Chondrocyte (in vitro differentiated cells): Measurements from ENCODE around the gene TMED4. TPM values are rescaled to one million over a fixed set of nuclear protein-coding genes. Genes with fewer than 3 reads are reported as not detected.

ENCODE experiments used
- DNase-seq: peaks from one replicate; pipeline ENCODE4 v3.0.0; 2021; ENCODE audit warnings: mixed read lengths, low spot score
- H3K27ac Mint-ChIP-seq: one replicate; pipeline ENCODE4 v1.8.0; 2021; ENCODE audit warnings: mild to moderate bottlenecking, moderate library complexity, mixed read lengths; ENCODE audit not compliant: unreplicated experiment
- H3K27me3 Mint-ChIP-seq: 2 replicates; pipeline ENCODE4 v1.8.0; 2021; ENCODE audit warnings: low read depth, mixed read lengths
- H3K36me3 Mint-ChIP-seq: 2 replicates; pipeline ENCODE4 v1.8.0; 2021; ENCODE audit warnings: low read depth, mixed read lengths
- H3K4me1 Mint-ChIP-seq: 2 replicates; pipeline ENCODE4 v1.8.0; 2021; ENCODE audit warnings: low read depth, mild to moderate bottlenecking, mixed read lengths
- H3K4me3 Mint-ChIP-seq: one replicate; pipeline ENCODE4 v1.8.0; 2021; ENCODE audit warnings: mild to moderate bottlenecking, moderate library complexity, mixed read lengths; ENCODE audit not compliant: unreplicated experiment
- H3K9me3 Mint-ChIP-seq: 2 replicates; pipeline ENCODE4 v1.8.0; 2021; ENCODE audit warnings: low read depth, mixed read lengths
- long read RNA-seq: library from polyadenylated mRNA; stranded (forward); transcript quantifications from one replicate; pipeline ENCODE4 v2.0.0, GENCODE V29; 2021
- total RNA-seq: library from RNA; stranded (reverse); gene quantifications from 3 replicates; pipeline ENCODE4 v1.2.1, GENCODE V29; 2021
- TF ChIP-seq, protein P1 (sequence below): fragments of 200-600 bp; sonication (generic); IDR thresholded peaks from 2 replicates; pipeline ENCODE4 v1.5.0; 2021; ENCODE audit warnings: antibody characterized with exemption, mild to moderate bottlenecking, moderate library complexity

TMED4 gene
- 55.1 to 65.9 TPM (median 55.6 TPM) in 3 replicates for total RNA-seq
- long read RNA-seq, transcript TMED4-205 (4 exons, 1,755 nt), result minor isoform, 13 of 55 reads
- long read RNA-seq, transcript TMED4-203 (5 exons, 2,322 nt), result major isoform, 33 of 55 reads
- long read RNA-seq, partial matches to known transcripts, result 3 of 55 reads
- long read RNA-seq, other reads (novel, unspliced or antisense), result 5 of 55 reads

DNA sequence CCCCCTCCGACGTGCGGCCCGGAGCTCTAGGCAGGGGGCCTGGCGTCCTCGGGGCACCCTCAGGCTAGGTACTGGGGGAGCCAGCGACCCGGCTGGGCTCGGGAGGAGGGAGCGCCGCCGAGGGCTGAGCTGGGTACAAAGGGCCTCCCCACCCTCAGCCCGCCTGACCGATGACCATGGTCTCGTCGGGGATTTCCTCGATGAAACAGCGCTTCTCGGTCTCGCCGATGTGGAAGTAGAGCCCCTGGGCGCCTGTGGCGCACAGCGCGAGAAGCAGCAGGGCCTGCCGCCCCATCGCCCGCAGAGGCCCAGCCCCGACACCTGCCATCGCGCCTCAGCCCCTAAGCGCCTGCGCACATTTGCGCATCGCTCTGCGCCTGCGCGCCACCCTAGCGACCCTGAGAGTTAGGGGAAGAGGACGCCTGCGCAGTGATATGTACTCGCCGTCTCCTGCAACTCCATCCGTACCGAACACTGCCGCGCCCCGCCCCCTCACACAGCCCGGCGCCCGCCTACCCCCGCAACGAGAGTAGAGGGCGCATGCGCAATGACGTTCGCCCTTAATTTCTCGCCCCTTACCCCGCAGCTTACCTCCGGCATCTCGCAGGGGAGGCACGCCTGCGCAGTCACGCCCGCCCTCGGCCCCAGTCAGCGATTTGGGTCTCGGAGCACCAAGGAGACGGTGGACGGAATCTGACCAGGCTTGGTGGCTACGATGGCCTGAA, at the start of gene TMED4:
Gene TMED4, minus strand, starts transcription at position 353 of the 725 bp plus-strand sequence. Its CDS starts 25 bp downstream, at position 328.
- peak; percentile 100 for DNase-seq
- Mint-ChIP-seq H3K4me3 (peak within 1 kb of the TSS; percentile 82), H3K36me3 (peaks cover 5% of the 10 kb centered on the region), H3K4me1 (peaks cover 29% of the 10 kb centered on the region), H3K27me3 (no peaks in the 10 kb centered on the region), H3K27ac (peak within 1 kb of the TSS; percentile 95), H3K9me3 (no peaks in the 10 kb centered on the region)
- TF ChIP-seq, protein P1, sequence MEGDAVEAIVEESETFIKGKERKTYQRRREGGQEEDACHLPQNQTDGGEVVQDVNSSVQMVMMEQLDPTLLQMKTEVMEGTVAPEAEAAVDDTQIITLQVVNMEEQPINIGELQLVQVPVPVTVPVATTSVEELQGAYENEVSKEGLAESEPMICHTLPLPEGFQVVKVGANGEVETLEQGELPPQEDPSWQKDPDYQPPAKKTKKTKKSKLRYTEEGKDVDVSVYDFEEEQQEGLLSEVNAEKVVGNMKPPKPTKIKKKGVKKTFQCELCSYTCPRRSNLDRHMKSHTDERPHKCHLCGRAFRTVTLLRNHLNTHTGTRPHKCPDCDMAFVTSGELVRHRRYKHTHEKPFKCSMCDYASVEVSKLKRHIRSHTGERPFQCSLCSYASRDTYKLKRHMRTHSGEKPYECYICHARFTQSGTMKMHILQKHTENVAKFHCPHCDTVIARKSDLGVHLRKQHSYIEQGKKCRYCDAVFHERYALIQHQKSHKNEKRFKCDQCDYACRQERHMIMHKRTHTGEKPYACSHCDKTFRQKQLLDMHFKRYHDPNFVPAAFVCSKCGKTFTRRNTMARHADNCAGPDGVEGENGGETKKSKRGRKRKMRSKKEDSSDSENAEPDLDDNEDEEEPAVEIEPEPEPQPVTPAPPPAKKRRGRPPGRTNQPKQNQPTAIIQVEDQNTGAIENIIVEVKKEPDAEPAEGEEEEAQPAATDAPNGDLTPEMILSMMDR, result no peak

- Mint-ChIP-seq H3K4me1 (peaks cover 60% of the 10 kb centered on the region), H3K4me3 (peak overlapping the region; percentile 25), H3K9me3 (no peaks in the 10 kb centered on the region), H3K27me3 (no peaks in the 10 kb centered on the region), H3K36me3 (peaks cover 3% of the 10 kb centered on the region), H3K27ac (peak overlapping the region; percentile 97)
- TF ChIP-seq, protein P1, result no peak
- DNase-seq, result no peak
Measured at GRCh38 chr7:44631458-44632115, 49.6 kb upstream of the TMED4 start.

- no peaks in the 10 kb centered on the region for H3K27me3 Mint-ChIP-seq
Measured at GRCh38 chr7:44630792-44631457, 48.9 kb upstream of the TMED4 start.

GRCh38 chr7:44629829-44630522, 47.9 kb upstream of the TMED4 start:
- no peak for DNase-seq
- Mint-ChIP-seq H3K27ac (peak overlapping the region; percentile 46), H3K9me3 (no peaks in the 10 kb centered on the region), H3K4me1 (peaks cover 54% of the 10 kb centered on the region), H3K36me3 (peaks cover 3% of the 10 kb centered on the region), H3K4me3 (no peak overlapping the region), H3K27me3 (no peaks in the 10 kb centered on the region)
- TF ChIP-seq, protein P1, result no peak

More at GRCh38 chr7:44630792-44631457, 48.9 kb upstream of the TMED4 start:
- no peak overlapping the region for H3K4me3 Mint-ChIP-seq
- TF ChIP-seq, protein P1, result no peak
- peaks cover 3% of the 10 kb centered on the region for H3K36me3 Mint-ChIP-seq
- no peak for DNase-seq
- no peaks in the 10 kb centered on the region for H3K9me3 Mint-ChIP-seq
- peak overlapping the region; percentile 97 for H3K27ac Mint-ChIP-seq
- H3K4me1 Mint-ChIP-seq, result peaks cover 60% of the 10 kb centered on the region
